ENCODE measurements around the gene ZNF280C.
"Not testable (repeated sequence)": the region's sequence is repeated elsewhere in the genome, so short reads cannot be mapped to it uniquely, and the experiment has no call there.

ZNF280C gene

DNA sequence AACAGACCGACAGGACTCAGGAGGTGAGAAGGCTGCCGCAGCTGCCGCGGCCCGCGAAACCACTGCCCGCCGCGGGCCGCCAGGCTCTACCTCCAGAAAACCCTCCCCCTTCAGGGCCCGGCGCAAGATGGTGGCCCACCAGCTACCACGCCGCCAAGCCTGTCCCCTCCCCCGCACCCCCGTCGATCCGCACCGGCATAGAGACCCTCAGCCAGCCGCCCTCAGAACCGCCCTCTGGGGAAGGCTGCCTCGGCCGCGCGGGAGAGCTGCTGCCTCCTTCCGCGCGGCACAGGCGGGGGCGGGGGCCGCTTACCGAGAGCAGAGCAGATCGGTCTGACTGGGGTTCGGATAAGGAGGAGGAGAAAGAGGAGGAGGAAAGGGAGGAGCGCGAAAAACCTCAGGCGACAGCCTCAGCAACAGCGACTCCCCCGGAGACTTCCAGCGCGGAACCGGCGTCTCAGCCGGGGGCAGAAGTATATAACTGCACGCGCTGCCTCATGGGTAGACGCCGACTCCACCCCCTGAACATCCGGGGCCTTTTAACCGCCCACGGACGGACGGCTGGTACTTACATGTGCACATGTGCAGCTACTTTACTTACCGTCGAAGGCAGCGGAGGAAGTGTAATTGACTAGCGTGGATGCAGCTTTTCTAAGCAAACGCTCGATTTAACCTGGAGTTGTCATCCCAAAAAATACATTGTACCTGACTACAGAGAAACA lies at the start of gene ZNF280C:
Gene ZNF280C, minus strand, starts transcription at position 451 of the 722 bp plus-strand sequence. CDS start 8,450 bp downstream, outside the sequence.
- DNase-seq (ENCODE audit: low read depth), result peak; percentile 82

DNA sequence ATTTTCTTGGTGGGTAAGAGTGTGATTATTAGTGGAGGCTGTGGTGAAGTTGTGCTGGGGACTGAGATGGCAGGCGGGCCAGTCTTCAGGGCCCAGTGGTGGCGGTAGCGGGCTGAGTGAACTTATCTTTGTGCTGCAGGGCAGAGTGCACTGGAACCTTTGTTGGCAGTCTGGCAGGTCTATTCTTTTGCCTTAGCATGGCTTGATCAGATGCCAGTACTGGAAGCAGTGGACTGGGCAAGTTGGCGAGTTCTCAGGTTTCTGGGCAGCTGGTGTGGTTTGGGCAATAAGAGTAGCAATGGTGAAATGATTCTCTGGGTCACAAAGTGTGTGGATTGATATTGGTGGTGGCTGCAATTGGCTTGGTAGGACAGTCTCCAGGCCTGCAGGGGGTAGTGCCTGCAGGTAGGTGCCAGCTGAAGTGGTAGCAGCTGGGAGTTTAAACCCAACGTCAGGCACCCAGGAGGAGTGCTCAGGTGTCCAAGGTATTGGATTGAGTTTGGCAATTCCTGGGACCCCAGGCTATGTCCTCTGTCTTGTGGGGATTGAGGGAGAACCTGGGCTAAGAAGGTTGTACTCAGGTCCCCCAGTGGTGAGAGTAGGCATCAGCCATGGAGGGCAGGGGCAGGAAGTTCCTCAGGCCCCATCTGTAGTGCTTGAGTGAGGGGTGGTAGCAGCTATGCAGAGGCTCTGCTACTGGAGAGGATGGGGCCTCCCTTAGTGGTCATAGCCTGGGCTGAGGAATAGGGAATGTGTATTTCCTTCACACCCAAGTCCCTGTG lies 36.1 kb upstream of the ZNF280C start:
- DNase-seq (ENCODE audit: low read depth), result no peak

DNA sequence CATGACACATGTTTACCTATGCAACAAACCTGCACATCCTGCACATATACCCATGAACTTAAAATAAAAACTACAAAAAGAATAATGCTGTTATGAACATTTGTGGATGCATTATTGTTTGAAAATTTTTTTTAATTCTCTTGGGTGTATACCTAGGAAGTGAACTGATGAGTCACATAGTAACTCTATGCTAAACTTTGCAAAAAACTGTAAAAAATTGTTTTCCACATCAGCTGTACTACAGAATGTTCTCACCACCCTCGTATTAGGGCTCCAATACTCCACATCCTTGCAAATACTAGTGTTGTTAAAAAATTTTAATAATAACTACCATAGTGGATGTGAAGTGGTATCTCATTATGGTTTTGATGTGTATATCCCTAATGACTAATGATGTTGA lies 33.3 kb upstream of the ZNF280C start:
- no peak for DNase-seq (ENCODE audit: low read depth)

GRCh38 chrX:130301405-130301804 lies 32.7 kb upstream of the ZNF280C start:
- no peak for DNase-seq (ENCODE audit: low read depth)

GRCh38 chrX:130300010-130300282 lies 31.2 kb upstream of the ZNF280C start:
- no peak for DNase-seq (ENCODE audit: low read depth)

GRCh38 chrX:130299279-130300009 lies 30.7 kb upstream of the ZNF280C start:
- DNase-seq (ENCODE audit: low read depth), result no peak

GRCh38 chrX:130296743-130297142 lies 28.0 kb upstream of the ZNF280C start:
- no peak for DNase-seq (ENCODE audit: low read depth)

GRCh38 chrX:130296297-130296678 lies 27.6 kb upstream of the ZNF280C start:
- DNase-seq (ENCODE audit: low read depth), result no peak

GRCh38 chrX:130295519-130296296 lies 27.0 kb upstream of the ZNF280C start:
- DNase-seq (ENCODE audit: low read depth), result no peak

- no peak for DNase-seq (ENCODE audit: low read depth)
Measured at GRCh38 chrX:130287071-130287770, 18.5 kb upstream of the ZNF280C start.

- no peak for DNase-seq (ENCODE audit: low read depth)
Measured at GRCh38 chrX:130285710-130286109, 17.0 kb upstream of the ZNF280C start.

DNA sequence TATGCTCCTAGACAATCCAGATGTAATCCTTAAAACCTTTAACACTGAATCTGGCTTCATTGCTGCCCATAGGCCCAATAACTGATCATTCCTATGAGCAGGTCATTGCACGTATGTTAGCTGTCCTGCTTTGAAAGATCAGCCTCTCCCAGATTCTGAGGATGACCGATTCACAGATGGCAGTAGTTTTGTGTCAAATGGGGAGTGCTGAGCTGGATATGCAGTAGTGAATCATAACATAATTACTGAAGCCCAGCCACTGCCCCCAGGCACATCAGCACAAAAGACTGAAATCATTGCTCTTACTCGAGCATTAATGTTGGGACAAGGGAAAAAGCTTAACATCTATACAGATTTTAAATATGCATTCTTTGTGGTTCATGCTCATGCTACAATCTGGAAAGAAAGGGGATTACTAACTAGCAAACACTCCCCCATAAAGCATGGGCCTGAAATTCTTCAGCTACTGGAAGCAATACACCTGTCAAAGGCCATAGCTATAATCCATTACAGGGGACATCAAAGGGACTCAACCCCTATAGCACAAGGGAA lies 16.4 kb upstream of the ZNF280C start:
- no peak for DNase-seq (ENCODE audit: low read depth)

DNA sequence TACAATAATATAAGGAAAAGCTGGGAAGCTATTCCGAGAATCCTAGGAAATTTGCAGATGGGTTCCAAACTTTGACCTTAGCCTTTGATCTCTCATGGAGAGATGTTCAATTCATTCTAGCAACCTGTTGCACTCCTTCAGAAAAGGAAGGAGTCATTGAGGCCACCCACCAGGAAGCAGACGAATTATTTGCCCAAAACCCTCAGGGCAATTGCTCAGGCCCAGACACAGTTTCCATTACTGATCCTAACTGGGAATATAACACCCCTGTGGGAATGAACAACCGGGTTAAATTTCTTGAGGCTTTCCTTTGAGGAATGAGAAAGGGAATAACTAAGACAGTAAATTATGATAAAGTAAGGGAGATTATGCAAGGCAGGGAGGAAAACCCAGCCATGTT lies 13.5 kb upstream of the ZNF280C start:
- DNase-seq (ENCODE audit: low read depth), result no peak

DNA sequence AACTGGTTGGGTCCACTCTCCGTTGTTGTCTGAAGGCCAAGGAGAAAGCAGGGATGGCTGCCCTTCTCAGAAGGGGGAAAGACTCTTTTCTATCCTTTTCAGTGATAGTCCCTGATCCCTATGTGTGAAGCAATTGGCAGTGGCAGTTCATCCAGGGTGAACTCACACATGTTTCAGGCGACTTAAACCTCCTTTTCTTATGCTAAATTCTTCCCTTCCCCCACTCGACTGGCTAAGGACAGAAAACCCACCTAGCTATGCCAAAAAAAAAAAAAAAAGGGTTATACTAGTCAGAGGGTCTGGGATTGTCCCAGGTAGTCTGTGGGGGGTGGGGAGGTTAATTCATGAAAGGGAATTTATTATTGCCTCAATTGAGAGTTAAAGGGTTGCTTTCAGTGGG lies 12.2 kb upstream of the ZNF280C start:
- no peak for DNase-seq (ENCODE audit: low read depth)

GRCh38 chrX:130272253-130272652 lies 3.6 kb upstream of the ZNF280C start:
- DNase-seq (ENCODE audit: low read depth), result not testable (repeated sequence)

DNA sequence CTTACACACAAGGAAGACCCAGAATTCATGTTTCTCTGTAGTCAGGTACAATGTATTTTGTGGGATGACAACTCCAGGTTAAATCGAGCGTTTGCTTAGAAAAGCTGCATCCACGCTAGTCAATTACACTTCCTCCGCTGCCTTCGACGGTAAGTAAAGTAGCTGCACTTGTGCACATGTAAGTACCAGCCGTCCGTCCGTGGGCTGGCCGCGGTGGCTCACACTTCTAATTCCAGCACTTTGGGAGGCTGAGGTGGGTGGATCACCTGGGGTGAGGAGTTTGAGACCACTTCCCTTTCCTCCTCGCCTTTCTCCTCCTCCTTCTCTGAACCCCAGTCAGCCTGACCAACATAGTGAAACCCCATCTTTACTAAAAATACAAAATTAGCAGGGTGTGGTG lies 692 bp upstream of the ZNF280C start:
- not testable (repeated sequence) for DNase-seq (ENCODE audit: low read depth)

GRCh38 chrX:130267956-130268448 lies 697 bp downstream of the ZNF280C start:
- no peak for DNase-seq (ENCODE audit: low read depth)

DNA sequence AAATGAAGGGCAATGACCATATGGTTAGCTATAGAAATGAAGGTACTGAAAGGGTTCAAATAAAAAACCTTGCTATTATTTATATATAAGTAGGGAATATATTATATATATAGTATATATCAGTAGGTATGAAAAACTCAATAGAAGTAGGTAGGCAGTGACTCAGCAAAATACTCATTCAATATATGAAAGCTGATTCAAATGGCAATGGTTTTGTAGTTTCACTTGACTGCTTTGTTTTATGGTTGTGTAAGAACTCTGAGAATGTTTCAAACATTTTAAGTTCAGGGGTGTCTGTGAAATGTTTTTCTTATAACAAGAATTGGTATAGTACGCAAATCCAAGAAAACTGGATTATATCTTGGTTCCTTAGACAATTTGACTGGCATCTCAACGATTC lies 4.1 kb downstream of the ZNF280C start:
- DNase-seq (ENCODE audit: low read depth), result no peak

GRCh38 chrX:130263016-130263415 lies 5.7 kb downstream of the ZNF280C start:
- no peak for DNase-seq (ENCODE audit: low read depth)

DNA sequence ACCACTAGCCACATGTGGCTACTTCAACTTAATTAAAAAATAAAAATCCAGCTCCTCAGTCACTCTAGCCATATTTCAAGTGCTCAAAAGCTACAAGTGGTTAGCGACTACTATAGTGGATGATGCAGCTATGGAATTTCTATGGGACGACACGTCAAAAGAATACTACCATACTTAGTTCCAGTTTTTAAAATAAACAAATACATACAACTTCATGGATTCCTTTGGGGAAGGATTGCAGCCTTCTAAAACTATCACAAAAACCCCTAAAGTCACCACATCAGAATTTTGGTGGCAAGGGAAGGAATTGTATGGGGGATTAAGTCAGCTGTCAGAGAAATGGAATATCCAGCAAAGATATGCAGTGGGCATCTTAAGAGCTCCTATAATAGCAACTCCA lies 6.5 kb downstream of the ZNF280C start:
- DNase-seq (ENCODE audit: low read depth), result no peak

DNA sequence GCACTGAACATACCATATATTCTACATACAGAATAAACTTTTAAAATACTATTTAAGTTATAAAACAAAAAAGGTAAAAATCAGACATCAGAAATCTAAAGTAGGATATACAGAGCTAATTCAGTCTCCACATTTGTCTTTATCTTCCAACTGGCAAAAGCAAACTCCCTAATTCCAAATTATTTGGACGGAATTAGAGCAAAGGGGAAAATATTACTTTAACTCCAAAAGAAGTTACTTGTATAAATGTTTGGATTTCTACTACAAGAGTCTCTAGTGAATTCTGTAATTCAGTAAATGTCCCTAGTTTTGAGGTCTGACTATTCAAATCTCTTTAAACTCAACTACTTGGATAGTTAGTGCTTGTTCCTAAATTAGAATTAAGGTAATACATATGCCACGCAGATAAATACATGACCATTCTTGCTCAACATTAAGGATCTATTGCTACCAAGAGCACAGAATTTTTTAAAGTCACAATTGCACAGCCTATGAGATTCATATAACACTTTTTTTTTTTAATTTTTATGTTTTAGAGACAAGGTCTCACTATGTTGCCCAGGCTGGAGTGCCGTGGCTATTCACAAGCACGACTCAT lies 7.3 kb downstream of the ZNF280C start:
- no peak for DNase-seq (ENCODE audit: low read depth)

Measured in activated gamma-delta T cell treated with anti-CD3 and anti-CD28 coated beads, Interleukin-2, amount 50 U/mL, for 16 hours (primary cell).